CD1c-positive myeloid dendritic cell (primary cell): ENCODE data around the gene MLLT10.
"Not testable (repeated sequence)": the region's sequence is repeated elsewhere in the genome, so short reads cannot be mapped to it uniquely, and the experiment has no call there.

Source experiments
- DNase-seq: peaks from one replicate; pipeline ENCODE4 v3.0.0-alpha.2; 2016; ENCODE audit errors: extremely low spot score

The MLLT10 gene

DNA sequence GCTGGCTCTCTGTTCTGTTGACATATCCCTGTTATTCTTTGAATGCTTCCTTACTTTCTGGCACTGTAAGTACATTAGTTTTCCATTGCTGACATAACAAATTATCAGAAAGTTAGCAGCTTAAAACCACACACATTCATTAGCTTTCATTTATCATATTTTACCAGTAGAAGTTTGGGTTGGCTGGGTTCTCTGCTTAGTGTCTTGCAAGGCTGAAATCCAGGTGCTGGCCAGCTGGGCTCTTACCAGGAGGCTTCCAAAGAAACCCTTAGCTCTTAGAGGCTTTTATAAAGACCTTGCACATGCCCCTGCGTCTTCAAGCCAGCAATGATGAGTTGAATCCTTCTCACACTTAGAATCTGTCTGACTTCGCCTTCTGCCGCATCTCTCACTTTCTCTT is 160.6 kb downstream of the MLLT10 start:
- no peak for DNase-seq

DNA sequence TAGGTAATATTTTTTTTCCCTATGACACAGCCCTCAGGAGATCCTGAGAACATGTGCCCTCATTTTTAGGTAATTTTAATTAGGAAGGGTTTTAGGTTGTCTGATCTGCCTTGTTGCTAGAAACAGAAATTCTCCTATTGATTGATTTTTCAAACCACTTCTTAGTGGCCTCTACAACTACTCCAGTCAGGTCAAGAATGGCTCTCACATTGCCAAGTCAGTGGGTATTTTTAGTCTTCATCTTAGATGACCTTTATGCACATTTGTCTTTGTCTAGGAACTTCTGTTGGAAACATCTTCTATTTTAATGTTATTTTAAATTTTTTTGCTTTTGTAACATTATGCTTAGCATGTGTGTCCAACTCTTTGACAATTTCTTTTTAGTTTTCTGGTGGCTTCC is 162.3 kb downstream of the MLLT10 start:
- DNase-seq: no peak

DNA sequence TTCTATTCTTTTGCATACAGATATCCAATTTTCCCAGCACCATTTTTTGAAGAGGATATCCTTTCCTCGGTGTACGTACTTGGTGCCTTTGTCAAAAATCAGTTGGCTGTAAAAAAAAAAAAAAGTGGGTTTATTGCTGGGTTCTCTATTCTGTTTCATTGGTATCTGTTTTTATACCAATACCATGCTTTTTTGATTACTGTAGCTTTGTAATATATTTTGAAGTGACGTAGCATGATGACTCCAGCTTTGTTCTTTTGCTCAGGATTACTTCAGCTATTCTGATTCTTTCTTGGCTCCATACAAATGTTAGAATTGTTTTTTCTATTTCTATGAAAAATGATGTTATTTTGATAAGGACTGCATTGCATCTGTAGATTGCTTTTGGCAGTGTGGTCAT is 165.5 kb downstream of the MLLT10 start:
- no peak for DNase-seq

DNA sequence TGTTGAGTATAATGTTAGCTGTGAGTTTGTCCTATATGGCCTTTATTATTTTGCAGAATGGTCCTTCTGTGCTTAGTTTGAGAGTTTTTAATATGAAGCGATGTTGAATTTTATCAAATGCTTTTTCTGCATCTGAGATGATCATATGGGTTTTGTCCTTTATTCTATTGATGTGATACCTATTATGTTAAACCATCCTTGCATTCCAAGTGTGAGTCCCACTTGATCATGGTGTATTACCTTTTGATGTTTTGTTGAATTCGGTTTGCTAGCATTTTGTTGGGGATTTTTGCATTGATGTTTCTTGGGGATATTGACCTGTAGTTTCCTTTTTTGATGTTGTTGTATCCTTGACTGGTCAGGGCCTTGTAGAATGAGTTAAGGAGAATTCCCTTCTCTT is 166.4 kb downstream of the MLLT10 start:
- no peak for DNase-seq

DNA sequence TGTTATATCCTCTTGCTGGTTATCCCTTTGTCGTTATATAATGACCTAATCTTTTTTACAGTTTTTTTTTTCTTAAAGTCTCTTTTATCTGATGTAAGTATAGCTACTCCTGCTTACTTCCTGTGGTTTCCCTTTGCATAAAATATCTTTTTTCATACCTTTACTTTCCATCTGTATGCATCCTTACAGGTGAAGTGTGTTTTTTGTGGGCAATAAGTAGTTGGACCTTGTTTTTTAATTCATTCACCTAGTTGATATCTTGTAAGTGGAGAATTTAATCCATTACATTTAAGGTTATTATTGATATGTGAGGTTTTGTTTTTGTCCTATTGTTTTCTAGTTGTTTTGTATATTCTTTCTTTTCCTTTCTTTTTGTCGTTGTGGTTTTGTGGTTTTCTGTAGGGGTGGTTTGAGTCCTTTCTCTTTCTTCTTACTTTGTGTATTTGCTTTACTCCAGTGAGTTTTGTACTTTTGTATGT is 168.6 kb downstream of the MLLT10 start:
- no peak for DNase-seq

DNA sequence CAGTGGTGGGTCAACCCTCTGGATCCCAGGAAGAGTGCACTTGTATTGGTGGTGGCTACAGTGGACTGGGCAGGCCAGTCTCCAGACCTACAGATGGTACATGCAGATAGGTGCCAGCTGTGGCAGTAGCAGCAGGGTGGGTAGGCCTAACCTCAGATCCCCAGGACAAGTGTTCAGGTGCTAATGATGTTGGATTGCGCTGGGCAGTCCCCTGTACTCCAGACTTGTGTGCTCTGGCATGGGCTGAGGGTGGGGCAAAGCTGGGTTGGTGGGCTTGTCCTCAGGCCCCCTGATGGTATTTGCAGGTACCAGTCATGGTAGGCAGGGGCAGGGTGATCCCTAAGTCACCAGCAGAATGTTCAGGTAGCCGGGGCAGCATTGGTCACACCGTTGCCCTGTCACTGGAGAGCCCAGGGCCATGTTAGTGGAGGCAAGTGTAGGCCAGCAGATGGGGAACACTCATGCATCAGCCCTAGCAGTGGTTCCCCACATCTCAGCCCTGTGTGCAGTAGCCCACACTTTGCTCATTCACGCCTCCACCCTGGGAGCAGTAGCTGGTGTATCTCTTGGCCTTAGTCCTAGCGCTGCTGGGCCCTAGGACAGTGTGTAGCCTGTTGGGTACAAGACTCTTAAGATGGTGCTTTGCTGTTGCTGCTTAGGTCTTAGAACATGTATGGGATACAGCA is 171.3 kb downstream of the MLLT10 start:
- DNase-seq: no peak

DNA sequence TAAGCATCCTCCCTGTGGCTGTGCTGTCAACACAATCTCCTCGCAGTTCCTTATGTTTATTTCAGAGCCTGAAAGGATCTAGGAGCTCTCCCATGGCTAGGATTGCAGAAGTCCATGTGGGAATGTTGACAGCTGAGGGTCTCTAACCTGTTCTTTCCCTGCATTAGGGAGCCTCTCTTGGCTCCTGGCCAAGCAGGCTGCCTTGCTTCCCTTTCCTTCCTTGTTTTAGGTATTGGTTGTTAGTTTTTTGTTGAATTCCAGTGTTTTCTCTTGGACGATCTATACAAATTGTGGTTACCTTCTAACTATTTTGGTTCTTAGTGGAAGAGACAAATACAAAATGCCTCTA is 171.8 kb downstream of the MLLT10 start:
- DNase-seq: no peak

DNA sequence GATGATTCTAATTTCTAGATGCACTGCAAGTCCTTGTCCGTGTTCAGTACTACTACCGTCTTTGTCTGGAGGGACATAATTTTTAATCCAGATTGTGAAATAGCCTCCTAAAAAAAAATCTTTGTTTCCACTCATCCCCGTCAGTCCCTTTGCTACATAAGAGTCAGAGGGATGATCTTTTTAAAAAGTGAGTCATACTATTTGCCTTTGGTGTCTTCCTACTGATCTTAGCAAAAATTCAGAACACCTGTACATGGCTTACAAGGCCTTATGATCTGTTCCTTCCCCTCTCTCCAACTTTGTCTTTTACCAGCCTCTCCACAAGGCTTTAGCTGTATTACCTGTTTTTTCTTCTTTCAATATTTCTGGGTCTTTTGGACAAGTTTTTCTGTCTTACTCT is 173.5 kb downstream of the MLLT10 start:
- DNase-seq: no peak

DNA sequence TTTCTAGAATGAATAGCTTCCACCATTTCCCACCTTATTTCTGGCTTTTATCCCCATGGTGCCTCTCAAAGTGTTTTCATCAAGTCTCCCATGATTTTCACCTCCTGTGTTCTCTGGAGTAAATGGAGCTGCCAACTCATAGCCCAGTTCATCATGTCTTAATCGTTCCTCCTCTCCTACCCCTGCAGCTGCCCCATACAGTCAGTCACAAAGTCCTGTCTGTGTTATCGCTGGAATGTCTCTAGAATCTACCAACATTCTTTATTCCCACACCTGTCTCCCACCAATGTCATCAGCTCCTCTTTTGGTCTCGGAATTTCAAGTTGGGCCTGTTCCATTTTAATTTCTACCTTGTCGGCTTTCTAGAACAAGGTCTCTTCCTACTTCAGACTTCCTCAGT is 178.9 kb downstream of the MLLT10 start:
- DNase-seq: no peak

DNA sequence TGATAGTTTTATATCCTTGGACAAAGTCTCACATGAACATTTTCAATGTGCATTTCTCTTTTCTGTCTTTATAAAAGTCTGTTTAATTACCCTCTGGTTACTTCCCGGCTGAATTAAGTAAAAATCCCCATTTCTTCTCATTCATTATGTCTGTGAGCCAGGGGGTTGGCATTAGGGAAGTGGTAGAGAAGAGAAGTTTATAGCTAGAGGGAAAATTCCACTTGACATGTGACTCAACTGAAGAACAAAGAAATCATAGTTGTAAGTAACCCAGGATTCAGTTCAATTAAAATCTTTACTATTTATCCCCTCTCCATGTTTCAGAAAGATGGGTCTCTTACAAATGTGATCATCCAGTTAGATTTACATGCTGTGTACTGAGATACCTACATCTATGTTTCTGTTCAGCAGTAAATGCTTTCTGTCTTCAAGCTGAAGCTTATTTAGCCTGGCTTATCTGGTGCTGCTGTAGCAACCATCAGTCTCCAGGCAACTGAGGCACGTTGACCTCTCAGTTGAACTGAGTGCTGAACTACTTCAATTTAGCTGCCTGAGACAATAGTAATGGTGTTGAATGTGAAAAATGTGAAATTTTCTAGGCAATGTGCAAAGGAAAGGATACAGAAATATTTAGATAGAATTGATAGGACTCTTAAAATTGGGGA is 181.6 kb downstream of the MLLT10 start:
- DNase-seq: no peak

DNA sequence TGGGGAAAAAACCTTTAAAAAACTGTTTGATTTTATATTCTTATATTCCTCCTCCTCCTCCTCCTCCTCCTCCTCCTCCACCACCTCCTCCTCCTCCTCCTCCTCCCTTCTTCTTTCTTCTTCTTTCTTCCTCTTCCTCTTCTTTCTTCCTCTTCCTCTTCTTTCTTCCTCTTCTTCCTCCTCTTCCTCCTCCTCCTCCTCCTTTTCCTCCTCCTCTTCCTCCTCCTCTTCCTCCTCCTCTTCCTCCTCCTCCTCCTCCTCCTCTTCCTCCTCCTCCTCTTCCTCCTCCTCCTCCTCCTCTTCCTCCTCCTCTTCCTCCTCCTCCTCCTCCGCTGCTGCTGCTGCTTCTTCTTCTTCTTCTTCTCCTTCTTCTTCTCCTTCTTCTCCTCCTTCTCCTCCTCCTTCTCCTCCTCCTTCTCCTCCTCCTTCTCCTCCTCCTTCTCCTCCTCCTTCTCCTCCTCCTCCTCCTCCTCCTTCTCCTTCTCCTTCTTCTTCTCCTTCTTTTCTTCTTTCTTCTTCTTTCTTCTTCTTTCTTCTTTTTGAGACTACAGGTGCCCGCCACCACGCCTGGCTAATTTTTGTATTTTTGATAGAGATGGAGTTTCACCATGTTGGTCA is 183.5 kb downstream of the MLLT10 start:
- DNase-seq: not testable (repeated sequence)

DNA sequence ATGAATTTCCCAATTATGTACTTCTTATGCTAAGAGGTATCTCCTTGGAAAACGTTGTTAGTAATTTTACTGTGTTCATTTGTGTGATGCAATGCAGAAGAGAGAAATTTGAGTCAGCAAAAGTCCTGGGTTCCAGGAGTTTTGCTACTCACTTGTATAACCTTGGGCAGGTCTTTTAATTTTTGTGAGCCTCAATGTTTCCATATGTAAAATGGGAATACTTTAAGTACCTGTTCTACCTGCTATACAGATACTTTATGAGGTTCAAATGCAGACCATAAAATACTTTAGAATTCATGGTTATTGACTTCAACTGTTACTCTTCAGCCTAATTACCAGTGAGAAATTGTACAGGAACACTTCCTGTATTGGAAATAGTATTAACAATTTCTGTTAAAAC is 185.5 kb downstream of the MLLT10 start:
- no peak for DNase-seq

DNA sequence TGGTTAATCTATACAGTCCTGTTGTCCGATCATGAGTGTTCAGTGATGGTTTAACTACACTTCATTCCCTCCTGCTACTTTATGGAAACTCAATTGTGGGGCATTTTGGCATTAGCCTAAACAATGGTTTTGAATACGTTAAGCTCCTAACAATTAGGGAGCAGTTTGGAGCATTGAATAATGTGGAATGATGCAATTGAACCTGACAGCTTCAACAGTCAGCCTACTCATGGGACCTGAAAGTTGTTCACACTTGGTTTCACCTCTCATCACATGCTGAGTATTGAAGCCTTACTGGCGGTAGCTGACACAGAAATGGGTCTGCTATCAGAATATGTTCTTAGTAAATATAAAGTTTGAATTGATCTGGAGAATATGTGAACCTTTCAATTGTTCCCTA is 186.1 kb downstream of the MLLT10 start:
- DNase-seq: no peak

DNA sequence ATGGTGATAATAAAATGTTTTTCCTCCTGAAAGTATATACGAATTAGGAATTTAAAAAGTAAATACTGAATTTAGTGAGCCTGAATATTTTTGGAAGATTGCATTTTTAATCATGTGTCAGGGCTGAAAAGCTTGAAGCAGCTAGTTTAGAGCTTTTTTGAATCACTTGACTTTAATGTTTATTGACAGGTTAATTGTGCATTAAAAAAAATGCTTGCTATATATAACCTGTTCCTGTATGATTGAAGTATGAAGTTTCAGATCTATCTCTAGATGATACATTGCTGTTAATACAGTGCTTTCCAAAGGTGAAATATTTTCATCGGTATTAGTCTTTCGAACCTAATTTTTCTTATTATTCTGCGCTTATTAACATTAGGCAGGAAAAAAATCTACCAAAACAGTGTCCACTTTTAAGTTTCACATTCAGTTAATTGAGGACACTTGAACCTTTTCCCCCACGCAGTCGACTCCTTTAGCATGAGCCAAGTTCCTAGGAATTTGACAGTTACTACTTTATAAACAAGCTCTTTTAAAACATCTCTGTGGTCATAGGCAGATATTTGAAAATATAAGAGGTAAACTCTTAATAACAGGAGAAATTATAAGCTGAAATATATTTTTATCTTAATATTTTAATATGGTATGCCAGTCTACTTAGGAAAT is 187.1 kb downstream of the MLLT10 start:
- DNase-seq: no peak

DNA sequence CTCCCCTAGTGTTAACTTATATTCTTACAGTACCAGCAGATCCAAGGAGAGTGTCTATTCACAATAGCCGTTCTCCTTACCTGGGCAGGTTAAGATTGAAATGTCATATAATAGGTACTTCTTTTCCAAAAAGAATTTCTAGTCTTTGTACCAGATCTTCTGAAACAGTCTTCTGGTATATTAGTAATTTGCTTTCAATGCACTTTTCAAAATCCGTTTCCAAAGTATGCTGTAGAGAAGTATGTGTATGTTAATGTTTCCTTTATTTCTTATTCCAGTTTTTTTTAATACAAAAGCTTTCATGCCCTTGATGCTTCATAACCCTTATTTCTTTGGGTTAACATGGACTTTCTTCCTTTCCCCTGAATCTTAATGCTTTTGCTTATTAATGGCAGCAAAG is 188.2 kb downstream of the MLLT10 start:
- DNase-seq: no peak

DNA sequence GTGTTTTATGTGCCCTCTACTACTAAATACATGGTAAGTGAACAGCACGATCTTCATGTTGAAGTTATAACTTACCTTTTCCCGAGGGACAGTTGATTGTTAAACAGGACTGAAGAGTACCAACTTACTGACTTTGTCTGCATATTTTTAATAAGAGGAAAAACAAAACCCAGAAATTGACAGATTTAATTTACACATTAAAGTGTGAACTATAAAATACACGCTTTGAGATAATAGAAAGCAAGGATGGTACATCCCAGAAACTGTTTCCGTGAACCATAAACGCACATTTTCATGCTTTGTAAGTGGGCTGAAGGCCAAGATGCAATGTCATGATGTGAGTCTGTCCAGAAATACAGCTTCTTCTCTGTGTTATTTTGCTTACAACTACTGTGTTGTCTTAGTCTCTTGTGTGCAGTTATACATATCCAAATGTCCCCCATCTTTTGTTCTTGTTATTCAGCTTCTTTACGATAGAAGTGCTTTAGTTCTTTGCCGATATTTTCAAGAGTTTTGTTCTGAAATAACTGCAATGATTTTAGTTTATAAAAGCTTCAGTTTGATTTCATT is 190.1 kb downstream of the MLLT10 start:
- DNase-seq: no peak

DNA sequence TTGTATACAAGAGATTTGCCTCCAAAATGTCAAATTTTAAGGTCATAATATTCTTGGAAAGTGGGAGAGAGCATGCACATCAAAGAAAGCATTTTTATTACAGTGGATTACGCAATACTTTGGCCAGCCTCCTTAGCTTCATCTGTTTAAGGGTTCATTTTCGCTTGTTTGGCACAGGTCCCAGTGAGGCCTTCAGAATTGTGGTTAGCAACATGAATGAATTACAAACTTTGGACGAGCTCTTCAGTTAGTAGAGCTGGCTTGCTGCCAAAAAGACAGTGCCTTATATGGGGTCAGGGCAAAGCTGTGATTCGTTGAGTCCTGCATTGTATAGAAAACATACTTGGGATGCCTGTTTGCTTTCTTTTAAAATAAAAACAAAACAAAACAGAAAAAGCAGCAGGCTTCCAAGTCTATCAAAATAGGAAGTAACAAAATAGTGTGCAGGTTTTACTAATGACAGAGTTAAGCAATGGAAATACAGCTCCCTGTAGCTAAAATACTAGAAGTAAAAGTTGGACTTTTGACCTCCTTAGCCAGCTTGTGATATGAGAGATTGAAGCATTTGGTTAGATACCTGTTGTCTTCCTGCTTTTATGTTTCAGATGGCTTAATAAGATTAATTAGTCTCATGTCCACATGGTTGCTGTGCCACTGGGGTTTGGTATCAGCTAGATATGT is 190.8 kb downstream of the MLLT10 start:
- peak; percentile 52 for DNase-seq

DNA sequence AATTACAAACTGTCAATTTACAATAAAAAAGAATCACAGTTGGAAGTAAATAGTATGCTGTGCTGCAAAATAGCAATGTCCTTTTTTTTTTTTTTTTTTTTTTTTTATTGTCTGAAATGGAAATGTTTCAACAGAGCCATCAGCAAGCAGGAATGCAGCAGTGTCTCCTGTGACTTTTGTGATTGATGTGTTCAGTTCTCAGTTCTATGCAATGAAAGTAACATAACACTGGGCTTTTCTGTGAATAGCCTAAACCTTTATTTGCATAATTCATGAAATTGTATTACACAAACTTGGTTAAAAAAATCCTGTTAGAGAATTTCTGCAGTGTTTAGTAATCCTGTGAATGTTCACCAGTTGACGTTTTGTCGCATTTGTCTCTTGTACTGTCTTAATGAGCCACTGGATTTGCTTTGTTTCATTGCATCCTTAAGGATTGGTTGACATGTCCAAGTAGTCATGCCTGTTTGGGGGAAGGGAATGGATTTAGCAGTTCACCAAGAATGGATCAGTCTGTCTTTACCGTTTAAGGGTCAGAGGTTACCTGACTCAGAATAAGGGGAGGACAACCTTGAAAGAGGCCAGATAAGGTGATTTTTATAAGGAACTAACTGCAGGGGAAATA is 192.7 kb downstream of the MLLT10 start:
- no peak for DNase-seq

DNA sequence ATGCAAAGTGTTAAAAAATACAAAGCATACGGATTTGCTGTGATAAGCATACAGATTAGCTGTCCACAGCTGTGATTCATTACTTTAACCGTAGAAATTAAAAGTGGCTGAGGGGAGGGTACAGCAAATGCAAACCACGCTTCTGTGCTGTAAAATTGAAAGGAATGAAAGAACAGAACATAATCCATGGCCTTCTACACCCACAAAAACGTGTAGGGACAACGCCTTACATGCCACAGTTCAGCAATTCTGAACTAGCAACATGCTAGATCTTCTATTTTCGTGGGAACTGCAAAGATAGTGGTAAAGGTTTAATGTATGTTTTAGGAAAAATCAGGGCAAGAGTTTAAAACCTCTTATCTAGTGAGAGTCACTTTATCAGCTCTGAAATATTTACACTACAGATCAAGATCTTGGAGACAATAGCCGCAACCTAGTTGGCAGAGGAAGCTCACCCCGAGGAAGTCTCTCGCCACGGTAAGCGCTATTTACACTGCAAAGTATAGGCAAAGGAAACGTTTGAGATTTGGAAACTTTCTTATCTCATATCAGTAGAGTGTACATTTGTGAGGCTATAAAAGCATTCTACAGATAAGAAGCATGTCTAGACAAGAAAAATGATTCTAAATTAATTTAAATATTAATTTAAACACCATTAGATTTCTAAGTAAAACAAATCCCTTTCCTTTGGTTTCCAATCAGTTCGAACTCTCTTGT is 193.6 kb downstream of the MLLT10 start:
- DNase-seq: no peak

DNA sequence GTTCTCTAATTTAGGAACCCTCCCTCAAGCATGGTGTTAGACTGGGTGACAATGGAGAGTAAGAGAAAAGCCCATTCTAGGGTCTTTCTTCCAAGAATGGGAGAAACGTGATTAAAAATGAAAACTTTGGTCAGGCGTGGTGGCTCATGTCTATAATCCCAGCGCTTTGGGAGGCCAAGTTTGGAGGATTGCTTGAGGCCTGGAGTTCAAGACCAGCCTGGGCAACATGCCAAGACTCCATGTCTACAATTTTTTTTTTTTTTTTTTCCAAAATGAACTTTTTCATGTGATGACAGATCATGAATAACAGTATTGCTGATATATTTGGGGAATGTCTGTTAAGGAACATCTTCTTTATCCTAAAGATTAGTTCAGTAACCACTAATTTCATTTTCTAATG is 194.6 kb downstream of the MLLT10 start:
- DNase-seq: no peak
